Mucosa of descending colon (tissue), 3 donors: Measurements from ENCODE around the gene FST. TPM values are rescaled to one million over a fixed set of nuclear protein-coding genes. Genes with fewer than 3 reads are reported as not detected.

ENCODE experiments used
- ATAC-seq: fragments of 200-7000 bp; cut with Tn5 transposase; one replicate; pipeline ENCODE4 v1.9.1; 2020; ENCODE audit warnings: mild to moderate bottlenecking, moderate library complexity
- DNase-seq, 3 donors: peaks; one replicate each; pipeline ENCODE4 v3.0.0-alpha.2; 2020
- H3K36me3 ChIP-seq: fragments of 200-600 bp; one replicate; pipeline ENCODE4 v1.8.0; 2021; ENCODE audit warnings: low read depth, mild to moderate bottlenecking
- H3K4me1 ChIP-seq: fragments of 200-600 bp; one replicate; pipeline ENCODE4 v1.8.0; 2021; ENCODE audit warnings: low read depth, mild to moderate bottlenecking
- H3K4me3 ChIP-seq: fragments of 200-600 bp; one replicate; pipeline ENCODE4 v1.8.0; 2021; ENCODE audit warnings: mild to moderate bottlenecking
- H3K9me3 ChIP-seq: fragments of 200-600 bp; one replicate; pipeline ENCODE4 v1.8.0; 2021; ENCODE audit warnings: mild to moderate bottlenecking
- CTCF ChIP-seq: fragments of 200-600 bp; IDR thresholded peaks from one replicate; pipeline ENCODE4 v1.8.0; 2022; ENCODE audit warnings: antibody characterized with exemption, mild to moderate bottlenecking
- intact Hi-C, 2 donors: fragments of 100-400 bp; cut with DNase I in 1 of 2; cut with micrococcal nuclease in 1 of 2; formaldehyde crosslinking; loops; one replicate each; pipeline versions ENCODE4 v1.11.0 to v1.11.1; 2022; cut with DNase I, micrococcal nuclease
- total RNA-seq, 3 donors: library from RNA; stranded (reverse); fragmentation: NEBNext Ultra II Directional in 2 of 3; extraction: Animal tissue kit (Norgen Biotek cat#: 25700) in 2 of 3; gene quantifications; one replicate each; pipeline versions ENCODE4 v1.2.1 to v1.2.4, GENCODE V29; 2021 to 2023
- donor health status: DM: no; HTN: no; CAD: no; lungs with moderate emphysema.
- donor health status: DM: no; HTN: no; CAD: no.
- donor health status: DM: no; HTN: yes; CAD: no.

FST gene
- total RNA-seq, 3 donors from 2014 or later = 0.81 to 11.5 (median 2.8) TPM

GRCh38 chr5:53464722-53465121, 15.7 kb upstream of the FST start:
- intact Hi-C loops = no loop called here
- no peaks in the 10 kb centered on the region for H3K9me3 ChIP-seq
- DNase-seq (no peak), ATAC-seq (no peak)
- TF ChIP-seq CTCF = no peak
- H3K36me3 ChIP-seq = no peaks in the 10 kb centered on the region
- H3K4me3 ChIP-seq = no peak overlapping the region
- no peaks in the 10 kb centered on the region for H3K4me1 ChIP-seq

GRCh38 chr5:53469946-53470687, 10.3 kb upstream of the FST start:
- Histone ChIP-seq H3K36me3 (no peaks in the 10 kb centered on the region), H3K4me3 (no peak overlapping the region), H3K9me3 (no peaks in the 10 kb centered on the region), H3K4me1 (no peaks in the 10 kb centered on the region)
- DNase-seq (no peak), ATAC-seq (no peak)
- intact Hi-C loops = loop anchor here (10.0 kb wide), 1 partner anchor 745 kb away; no protein-coding TSS in a partner anchor
- no peak for TF ChIP-seq CTCF

GRCh38 chr5:53472279-53472678, 8.2 kb upstream of the FST start:
- ATAC-seq = no peak
- intact Hi-C loops = loop anchor here (10.0 kb wide), 1 partner anchor 743 kb away; no protein-coding TSS in a partner anchor
- H3K36me3 ChIP-seq = no peaks in the 10 kb centered on the region
- TF ChIP-seq CTCF = no peak
- H3K4me1 ChIP-seq = no peaks in the 10 kb centered on the region
- H3K9me3 ChIP-seq = no peaks in the 10 kb centered on the region
- H3K4me3 ChIP-seq = no peak overlapping the region
- no peak for DNase-seq

- no peaks in the 10 kb centered on the region for H3K9me3 ChIP-seq
- no peaks in the 10 kb centered on the region for H3K4me1 ChIP-seq
- no peak overlapping the region for H3K4me3 ChIP-seq
- no peaks in the 10 kb centered on the region for H3K36me3 ChIP-seq
- DNase-seq (no peak), ATAC-seq (no peak)
- no peak for TF ChIP-seq CTCF
- intact Hi-C loops = loop anchor here (10.0 kb wide), 1 partner anchor 742 kb away; no protein-coding TSS in a partner anchor
Measured at GRCh38 chr5:53472720-53473510, 7.5 kb upstream of the FST start.

- H3K36me3 ChIP-seq = no peaks in the 10 kb centered on the region
- peaks cover 5% of the 10 kb centered on the region for H3K4me1 ChIP-seq
- intact Hi-C loops = loop anchor here (10.0 kb wide), 1 partner anchor 741 kb away; no protein-coding TSS in a partner anchor
- no peak for ATAC-seq
- H3K9me3 ChIP-seq = no peaks in the 10 kb centered on the region
- TF ChIP-seq CTCF = no peak
- DNase-seq = no peak
- H3K4me3 ChIP-seq = no peak overlapping the region
Measured at GRCh38 chr5:53473633-53474032, 6.8 kb upstream of the FST start.
